Fibroblast of lung (primary cell): ENCODE measurements around the gene RAP1GAP.

Experiments used
- EZH2 ChIP-seq: IDR thresholded peaks from 2 replicates; pipeline ENCODE4 v1.5.1; 2012; ENCODE audit warnings: low read length, control low read depth, mild to moderate bottlenecking; ENCODE audit errors: missing control alignments
- TF ChIP-seq, protein P1 (sequence below), 2 donors: IDR thresholded peaks in 1 of 2; conservative IDR thresholded peaks in 1 of 2; 1 replicate in 1 of 2; 2 replicates in 1 of 2; pipeline ENCODE4 v1.5.1; 2011 to 2012; ENCODE audit warnings: low read length in 2 of 2, control low read depth in 1 of 2, inconsistent platforms in 1 of 2, low read depth in 1 of 2, mild to moderate bottlenecking in 1 of 2

DNA sequence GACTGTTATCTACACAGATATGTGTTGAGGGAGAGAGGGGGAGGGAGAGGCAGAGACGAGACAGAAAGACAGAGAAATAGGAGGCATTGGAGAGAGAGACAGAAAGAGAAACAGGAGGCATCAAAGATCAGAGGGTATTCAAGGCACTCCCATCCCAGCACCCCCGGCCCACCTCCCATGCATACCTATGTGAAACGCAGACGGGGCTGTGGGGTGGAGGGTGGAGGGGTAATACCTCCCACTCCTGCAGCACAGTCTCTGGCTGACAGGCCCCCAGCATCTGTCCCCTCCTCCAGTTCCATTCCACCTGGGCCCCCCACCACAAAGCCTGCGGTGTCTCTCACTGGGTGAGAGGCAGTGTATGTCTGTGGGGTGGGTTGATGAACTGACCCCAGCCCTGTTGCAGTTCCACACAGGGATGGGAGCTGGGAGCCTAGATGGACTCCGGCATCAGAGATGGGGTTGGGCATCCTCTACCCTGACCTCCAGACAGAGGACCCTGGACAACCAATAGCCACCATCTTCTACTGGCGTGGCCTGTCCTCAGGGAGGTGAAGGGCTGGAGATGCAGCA is 49.7 kb downstream of the RAP1GAP start:
- TF ChIP-seq EZH2 = no peak
- TF ChIP-seq, protein P1, sequence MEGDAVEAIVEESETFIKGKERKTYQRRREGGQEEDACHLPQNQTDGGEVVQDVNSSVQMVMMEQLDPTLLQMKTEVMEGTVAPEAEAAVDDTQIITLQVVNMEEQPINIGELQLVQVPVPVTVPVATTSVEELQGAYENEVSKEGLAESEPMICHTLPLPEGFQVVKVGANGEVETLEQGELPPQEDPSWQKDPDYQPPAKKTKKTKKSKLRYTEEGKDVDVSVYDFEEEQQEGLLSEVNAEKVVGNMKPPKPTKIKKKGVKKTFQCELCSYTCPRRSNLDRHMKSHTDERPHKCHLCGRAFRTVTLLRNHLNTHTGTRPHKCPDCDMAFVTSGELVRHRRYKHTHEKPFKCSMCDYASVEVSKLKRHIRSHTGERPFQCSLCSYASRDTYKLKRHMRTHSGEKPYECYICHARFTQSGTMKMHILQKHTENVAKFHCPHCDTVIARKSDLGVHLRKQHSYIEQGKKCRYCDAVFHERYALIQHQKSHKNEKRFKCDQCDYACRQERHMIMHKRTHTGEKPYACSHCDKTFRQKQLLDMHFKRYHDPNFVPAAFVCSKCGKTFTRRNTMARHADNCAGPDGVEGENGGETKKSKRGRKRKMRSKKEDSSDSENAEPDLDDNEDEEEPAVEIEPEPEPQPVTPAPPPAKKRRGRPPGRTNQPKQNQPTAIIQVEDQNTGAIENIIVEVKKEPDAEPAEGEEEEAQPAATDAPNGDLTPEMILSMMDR (conservative IDR thresholded peaks at IDR 0.05 in 1 of 2, IDR thresholded peaks at IDR 0.05 in 1 of 2; ENCODE audit: low read depth in 1 of 2, low read length in 2 of 2) = no peak
